Stimulated activated CD8-positive, alpha-beta memory T cell treated with anti-CD3 and anti-CD28 coated beads, Interleukin-4, amount 100 ng/mL, for 1 hour (primary cell): ENCODE results near the gene ITGA3.

Experiments
- DNase-seq, 2 donors: peaks; one replicate each; pipeline ENCODE4 v3.0.0-alpha.2; 2020; ENCODE audit warnings: low read depth in 2 of 2, low spot score in 1 of 2

ITGA3 gene

DNA sequence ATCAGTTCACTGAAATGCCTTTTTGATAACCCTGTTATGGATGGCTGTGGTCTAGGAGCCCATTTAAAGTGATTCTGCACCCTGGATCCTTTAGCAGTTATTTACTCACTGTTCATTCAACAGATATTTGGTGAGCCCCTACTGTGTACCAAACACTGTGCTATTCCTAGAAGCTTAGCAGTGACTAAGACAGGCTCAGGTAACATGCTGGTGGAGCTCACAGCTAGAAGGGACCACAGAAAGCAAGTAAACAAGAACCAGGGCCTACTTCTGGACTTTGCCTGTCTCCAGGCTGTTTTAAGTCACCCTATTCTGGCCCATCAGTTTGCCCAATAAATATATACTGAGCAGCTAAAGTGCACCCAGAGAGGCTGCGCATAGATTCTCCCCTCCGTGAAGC, 11.1 kb downstream of the ITGA3 start:
- no peak for DNase-seq

DNA sequence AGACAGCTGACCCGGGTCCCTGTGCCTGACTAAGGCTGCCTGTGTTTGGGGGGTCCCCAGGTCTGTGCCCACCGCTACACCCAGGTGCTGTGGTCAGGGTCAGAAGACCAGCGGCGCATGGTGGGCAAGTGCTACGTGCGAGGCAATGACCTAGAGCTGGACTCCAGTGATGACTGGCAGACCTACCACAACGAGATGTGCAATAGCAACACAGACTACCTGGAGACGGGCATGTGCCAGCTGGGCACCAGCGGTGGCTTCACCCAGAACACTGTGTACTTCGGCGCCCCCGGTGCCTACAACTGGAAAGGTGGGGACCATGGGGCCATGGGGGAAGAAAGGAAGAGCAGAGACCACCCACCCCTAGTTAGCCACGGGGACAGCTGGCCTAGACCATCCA, 12.1 kb downstream of the ITGA3 start:
- DNase-seq, result no peak

DNA sequence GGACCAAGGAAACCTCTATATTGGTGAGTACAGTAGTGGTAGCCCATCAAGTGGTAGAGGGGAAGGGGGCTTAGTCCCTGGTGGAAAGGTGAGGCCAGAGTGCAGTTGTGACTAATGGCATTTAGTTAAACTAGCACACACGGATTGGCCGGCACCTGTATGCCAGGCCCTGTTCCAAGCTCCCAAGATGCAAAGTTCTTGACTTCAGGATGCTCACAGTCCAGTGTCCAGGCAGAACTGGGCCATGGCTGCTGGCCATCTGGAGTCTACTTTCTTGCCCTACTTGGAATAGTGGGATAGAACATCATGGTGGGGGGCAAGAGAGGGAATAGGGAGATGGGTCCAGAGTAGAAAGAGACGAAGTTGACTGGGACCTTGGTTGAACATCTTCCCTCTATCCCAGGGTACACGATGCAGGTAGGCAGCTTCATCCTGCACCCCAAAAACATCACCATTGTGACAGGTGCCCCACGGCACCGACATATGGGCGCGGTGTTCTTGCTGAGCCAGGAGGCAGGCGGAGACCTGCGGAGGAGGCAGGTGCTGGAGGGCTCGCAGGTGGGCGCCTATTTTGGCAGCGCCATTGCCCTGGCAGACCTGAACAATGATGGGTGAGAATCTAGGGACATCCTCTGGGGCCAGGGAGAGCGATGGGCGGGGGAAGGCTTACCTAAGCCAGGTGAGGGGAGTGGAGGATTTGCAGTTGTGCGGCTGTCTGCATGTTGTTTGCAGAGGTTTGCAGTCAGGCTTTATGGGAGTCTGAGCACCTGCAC, 15.2 kb downstream of the ITGA3 start:
- DNase-seq, result no peak

DNA sequence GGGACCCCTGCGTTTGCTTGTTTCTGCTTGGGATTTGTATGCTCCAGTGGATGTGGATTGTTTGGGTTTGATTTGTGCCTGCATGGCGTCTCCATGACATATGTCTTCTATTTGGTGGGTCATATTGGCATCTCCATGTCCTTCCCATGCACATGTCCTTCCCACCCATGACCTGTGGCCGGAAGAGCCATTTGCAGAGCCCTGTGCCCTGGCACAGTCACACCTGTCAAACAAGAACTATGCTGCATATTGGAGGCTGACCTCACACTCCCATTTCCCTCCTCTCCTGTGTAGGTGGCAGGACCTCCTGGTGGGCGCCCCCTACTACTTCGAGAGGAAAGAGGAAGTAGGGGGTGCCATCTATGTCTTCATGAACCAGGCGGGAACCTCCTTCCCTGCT, 15.8 kb downstream of the ITGA3 start:
- no peak for DNase-seq

DNA sequence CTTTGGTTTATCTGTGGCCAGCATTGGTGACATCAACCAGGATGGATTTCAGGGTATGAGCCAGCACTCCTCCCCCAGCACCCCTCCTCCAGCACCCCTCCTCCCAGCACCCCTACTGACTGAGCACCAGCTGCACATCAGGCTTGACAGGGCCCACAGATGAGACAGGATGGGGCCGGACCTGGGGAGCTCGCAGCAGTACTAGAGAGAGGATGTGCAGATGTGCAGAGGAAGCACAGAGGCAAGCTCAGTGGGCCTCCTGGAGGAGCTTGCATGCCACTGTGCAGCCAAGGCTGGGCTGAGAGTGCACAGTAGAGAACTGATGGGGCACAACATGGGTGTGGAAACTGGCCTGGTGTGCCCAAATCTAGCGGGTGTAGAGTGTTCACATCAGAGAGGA, 16.2 kb downstream of the ITGA3 start:
- DNase-seq, result no peak

DNA sequence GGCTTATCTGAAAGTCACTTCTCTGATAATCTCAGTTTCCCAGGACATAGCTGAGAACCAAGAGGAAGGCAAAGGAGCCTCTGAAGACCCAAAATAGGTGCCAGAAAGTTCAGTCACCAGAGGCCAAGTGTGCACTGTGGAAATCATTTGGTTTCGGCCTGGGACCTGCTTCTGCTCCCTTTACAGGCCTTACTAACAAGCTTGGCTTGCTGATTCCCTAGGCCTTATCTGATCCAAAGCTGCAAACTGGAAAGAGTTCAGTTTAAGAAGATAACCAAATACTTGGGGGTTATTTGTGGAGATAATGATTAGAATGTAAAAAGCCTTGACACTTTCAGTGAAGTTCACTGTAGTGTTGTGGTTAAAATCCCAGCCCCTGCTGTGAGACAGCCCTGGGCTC, 17.0 kb downstream of the ITGA3 start:
- DNase-seq, result no peak

DNA sequence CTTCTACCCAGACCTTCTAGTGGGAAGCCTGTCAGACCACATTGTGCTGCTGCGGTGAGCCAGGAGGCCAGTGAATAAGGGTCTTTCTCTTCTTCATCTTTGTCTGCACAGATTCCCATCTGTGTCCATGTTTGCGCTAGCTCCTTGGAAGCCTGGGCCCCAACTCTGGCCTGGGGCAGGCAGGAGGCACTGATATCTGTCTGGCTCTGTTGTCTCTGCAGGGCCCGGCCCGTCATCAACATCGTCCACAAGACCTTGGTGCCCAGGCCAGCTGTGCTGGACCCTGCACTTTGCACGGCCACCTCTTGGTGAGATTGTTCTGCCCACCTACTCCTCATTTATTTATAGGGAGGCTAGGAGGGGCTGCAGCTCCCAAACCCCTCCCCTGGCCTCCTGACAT, 18.3 kb downstream of the ITGA3 start:
- no peak for DNase-seq

DNA sequence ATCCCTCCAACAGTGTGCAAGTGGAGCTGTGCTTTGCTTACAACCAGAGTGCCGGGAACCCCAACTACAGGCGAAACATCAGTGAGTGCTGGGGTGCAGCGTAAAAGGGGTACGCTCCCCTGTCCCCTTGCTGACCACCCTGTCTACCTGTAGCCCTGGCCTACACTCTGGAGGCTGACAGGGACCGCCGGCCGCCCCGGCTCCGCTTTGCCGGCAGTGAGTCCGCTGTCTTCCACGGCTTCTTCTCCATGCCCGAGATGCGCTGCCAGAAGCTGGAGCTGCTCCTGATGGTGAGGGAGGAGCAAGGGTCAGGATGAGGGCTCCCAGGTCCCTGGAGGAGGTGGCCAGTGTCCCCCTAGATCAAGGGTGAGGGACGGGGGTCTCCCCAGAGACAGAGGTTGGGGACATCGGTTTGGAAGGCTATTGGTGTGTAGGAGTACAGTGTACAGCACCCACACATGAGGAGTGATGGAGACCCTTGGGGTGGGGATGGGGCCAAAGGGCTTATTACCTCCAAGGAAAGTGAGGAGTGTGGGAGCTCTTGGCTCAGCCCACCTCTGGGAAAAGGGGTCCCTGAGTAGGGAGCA, 19.6 kb downstream of the ITGA3 start:
- no peak for DNase-seq

DNA sequence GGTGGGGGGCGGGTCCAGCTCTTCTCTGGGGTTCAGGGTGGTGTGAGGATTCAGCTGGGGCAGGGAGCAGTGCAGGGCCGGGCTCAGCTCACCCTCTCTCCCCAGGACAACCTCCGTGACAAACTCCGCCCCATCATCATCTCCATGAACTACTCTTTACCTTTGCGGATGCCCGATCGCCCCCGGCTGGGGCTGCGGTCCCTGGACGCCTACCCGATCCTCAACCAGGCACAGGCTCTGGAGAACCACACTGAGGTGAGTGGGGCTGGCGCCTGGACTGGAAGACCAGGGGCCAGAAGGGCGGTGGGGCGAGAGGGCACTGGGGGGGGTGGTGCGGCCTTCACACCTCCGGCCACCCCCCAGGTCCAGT, 20.3 kb downstream of the ITGA3 start:
- DNase-seq, result no peak

DNA sequence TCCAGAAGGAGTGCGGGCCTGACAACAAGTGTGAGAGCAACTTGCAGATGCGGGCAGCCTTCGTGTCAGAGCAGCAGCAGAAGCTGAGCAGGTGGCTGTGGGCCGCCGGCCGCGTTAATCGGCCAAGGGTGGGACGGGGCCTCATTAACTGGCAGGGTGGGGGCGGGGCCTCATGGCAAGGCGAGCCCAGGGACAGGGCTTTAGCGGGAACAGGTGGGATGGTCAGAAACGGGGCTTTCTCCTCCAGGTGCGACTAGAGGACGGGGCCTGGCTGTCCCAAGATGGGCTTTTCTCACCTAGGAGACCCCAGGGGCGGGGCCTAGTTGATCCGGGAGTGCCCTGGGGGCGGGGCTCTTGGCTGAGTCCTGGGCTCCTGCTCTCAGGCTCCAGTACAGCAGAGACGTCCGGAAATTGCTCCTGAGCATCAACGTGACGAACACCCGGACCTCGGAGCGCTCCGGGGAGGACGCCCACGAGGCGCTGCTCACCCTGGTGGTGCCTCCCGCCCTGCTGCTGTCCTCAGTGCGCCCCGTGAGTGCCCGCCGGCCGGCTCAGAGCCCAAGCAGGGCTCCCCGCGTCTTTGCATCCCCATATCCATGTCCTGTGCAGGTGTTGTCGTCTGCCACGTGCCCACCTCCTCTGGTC, 20.8 kb downstream of the ITGA3 start:
- DNase-seq, result no peak

DNA sequence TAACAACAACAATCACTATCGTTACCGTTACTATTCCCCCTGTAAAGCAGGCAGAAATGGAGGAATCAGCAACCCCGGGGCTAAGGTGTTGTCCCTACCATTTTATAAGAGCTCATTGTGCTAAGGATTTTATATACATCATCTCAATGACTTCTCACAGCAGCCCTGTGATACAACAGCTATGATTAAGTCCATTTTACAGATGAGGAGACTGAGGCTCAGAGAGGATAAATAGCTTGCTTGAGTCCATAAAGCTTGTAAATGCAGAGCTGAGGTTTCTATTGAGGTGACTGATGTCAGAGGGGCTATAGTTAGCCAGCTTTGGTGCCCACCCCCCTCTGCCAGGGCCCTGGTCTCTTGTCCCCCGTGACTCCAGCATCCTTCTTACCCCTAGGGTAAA, 22.5 kb downstream of the ITGA3 start:
- no peak for DNase-seq

DNA sequence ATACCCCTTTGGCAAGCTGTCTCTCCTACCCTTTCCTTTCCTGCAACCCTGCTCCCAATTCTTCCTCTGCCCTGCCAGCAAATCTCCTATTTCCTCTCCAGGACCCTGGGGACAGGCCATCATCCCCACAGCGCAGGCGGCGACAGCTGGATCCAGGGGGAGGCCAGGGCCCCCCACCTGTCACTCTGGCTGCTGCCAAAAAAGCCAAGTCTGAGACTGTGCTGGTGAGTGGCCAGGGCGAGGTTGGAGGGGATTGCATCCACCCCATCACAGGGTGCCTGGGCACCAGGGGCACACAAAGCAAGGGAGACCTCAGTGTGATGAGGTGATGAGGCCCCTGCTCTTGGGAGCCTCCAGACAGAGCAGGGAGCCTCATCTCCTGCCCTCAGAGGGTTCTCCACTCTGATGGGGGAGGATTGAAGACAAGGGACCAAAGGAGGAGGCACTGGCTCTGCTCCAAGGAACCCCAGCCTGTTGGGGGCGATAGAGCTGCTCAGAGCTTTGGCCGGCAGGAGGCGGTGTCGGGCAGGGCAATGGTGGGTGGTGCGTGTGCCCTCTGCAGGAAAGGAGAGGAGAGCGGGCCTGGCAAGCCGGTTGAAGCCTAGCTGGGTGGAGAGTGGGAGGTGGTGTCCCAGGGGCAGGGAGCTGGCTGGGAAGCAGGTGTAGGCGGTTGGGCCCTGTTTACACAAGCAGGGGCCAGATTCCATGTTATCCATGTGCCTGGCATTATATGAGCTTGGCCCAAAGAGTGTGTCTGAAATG, 23.6 kb downstream of the ITGA3 start:
- no peak for DNase-seq

DNA sequence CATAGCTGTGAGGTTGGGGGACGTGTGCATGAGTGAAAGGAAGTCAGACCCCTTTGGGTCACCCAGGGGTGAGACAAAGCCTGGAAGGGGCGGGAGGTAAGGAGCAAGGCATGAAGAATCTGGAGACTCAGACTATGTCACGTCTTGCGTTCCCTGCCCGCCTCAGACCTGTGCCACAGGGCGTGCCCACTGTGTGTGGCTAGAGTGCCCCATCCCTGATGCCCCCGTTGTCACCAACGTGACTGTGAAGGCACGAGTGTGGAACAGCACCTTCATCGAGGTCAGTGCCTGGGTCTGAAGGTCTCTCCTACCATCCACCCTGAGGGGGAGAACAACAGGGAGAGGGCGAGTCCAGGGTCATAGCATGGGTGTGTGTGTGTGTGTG, 24.2 kb downstream of the ITGA3 start:
- DNase-seq, result no peak

DNA sequence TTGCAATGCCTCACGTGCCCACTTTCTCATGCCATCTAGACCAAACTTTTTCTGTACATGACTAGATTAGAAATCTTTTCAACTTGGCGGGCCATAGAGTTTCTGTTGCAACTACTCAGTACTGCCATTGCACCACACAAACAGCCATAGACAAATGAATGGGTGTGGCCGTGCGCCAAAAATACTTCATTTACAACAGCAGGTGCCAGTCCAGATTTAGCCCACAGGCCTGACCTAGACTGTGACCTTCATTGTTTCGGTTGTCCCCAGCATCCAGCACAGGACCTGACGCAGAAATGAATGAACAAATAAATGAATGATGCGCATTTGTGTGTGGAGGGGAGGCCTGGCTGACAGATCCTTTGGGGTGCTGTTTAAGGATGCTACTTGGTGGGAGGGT, 24.9 kb downstream of the ITGA3 start:
- no peak for DNase-seq

DNA sequence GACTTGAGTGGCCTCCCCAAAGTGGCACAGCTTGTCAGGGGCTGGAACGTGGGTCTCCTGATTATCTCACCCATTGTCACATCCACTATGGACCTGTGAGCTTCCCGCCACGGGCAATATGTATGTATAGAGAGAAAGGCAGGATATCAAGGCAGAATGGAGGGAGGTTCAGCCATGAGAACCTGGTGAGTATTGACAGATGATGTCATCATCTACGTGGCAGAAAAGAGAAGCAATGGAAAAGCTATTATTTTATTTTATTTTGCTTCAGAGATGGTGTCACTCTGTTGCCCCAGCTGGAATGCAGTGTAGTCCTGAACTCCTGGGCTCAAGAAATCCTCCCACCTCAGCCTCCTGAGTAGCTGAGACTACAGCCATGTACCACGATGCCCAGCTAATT, 25.8 kb downstream of the ITGA3 start:
- no peak for DNase-seq

DNA sequence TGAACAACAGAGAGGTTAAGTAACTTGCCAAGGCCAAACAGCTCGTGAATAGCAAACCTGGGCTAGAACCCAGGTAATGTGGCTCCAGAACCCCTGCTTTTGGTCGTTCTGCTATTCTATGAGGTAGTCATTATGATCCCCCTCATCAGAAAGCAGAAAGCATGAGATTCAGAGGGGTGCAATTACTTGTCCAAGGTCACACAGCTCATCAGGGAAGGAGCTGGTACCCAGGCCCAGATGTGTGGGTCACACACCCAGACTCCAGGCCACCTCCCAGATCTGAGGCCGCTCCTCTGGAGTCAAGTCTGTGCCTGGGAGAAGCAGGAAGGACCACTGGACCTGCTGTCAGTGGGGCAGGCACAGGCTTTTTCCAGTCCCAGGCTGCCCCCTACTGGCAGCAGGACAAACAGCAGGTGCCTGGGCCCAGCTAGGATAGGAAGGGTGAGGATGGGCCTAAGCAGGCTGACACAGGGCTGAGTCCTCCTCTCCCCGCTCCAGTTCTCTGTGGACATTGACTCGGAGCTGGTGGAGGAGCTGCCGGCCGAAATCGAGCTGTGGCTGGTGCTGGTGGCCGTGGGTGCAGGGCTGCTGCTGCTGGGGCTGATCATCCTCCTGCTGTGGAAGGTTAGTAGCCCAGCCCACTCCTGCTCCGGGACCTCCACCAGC, 31.5 kb downstream of the ITGA3 start:
- DNase-seq, result peak; percentile 46 to 53

DNA sequence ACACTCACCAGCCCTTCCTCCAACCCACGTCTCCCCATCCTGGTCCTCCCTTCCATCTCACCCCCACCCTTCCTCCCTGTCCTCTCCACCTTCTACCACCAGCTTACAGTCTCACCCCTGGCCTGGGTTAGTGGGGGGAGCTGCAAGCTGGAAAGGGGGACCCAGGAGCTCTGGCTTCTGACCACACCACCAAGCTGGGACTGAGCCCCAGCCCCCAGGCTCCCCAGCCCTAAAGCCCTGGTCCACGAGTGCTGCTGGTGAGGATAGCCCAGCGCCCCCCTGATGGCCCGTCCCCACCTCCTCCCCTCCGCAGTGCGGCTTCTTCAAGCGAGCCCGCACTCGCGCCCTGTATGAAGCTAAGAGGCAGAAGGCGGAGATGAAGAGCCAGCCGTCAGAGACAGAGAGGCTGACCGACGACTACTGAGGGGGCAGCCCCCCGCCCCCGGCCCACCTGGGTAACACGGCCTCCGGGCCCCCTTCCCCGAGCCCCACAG, 32.0 kb downstream of the ITGA3 start:
- DNase-seq, result no peak

DNA sequence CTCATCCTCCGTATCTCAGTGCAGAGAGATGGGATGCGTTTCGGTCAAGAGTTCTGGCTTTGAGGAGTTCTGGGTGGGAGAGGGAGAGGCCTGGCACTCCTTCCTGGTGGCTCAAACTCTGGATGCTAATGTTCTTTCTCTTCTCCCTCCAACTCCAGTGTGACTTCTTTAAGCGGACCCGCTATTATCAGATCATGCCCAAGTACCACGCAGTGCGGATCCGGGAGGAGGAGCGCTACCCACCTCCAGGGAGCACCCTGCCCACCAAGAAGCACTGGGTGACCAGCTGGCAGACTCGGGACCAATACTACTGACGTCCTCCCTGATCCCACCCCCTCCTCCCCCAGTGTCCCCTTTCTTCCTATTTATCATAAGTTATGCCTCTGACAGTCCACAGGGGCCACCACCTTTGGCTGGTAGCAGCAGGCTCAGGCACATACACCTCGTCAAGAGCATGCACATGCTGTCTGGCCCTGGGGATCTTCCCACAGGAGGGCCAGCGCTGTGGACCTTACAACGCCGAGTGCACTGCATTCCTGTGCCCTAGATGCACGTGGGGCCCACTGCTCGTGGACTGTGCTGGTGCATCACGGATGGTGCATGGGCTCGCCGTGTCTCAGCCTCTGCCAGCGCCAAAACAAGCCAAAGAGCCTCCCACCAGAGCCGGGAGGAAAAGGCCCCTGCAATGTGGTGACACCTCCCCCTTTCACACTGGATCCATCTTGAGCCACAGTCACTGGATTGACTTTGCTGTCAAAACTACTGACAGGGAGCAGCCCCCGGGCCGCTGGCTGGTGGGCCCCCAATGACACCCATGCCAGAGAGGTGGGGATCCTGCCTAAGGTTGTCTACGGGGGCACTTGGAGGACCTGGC, 33.3 kb downstream of the ITGA3 start:
- DNase-seq, result no peak

DNA sequence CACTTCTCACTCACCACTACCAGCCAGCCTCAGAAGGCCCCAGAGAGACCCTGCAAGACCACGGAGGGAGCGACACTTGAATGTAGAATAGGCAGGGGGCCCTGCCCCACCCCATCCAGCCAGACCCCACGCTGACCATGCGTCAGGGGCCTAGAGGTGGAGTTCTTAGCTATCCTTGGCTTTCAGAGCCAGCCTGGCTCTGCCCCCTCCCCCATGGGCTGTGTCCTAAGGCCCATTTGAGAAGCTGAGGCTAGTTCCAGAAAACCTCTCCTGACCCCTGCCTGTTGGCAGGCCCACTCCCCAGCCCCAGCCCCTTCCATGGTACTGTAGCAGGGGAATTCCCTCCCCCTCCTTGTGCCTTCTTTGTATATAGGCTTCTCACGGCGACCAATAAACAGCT, 34.2 kb downstream of the ITGA3 start:
- no peak for DNase-seq
